ENCODE measurements around the gene NFATC3. TPM values are rescaled to one million over a fixed set of nuclear protein-coding genes. Genes with fewer than 3 reads are reported as not detected.

Gene NFATC3
- total RNA-seq, 1 donor from 2014 or later = 29.2 TPM

- no peaks in the 10 kb centered on the region for H3K27me3 ChIP-seq (ENCODE audit: control insufficient read depth in 3 of 3, insufficient read depth in 3 of 3, low read length in 3 of 3)
- peak overlapping the region; percentile 61 to 91 (median 89) for H3K9ac ChIP-seq (ENCODE audit: low read depth in 1 of 3, low read length in 3 of 3)
- H3K4me1 ChIP-seq (ENCODE audit: control insufficient read depth in 3 of 3, insufficient read depth in 3 of 3, low read length in 3 of 3) = peaks cover 61 to 79% (median 74%) of the 10 kb centered on the region in 3 donors
- peaks cover 5 to 20% (median 16%) of the 10 kb centered on the region in 3 donors for H3K36me3 ChIP-seq (ENCODE audit: control insufficient read depth in 3 of 3, insufficient read depth in 3 of 3, low read length in 3 of 3)
- H3K4me3 ChIP-seq (ENCODE audit: low read length in 3 of 3) = peak overlapping the region; percentile 95 to 99 (median 99)
- peak overlapping the region; percentile 100 for H3K27ac ChIP-seq (ENCODE audit: low read depth, low read length)
- H3K9me3 ChIP-seq (ENCODE audit: control insufficient read depth in 3 of 3, low read length in 3 of 3) = no peaks in the 10 kb centered on the region
Observed at GRCh38 chr16:68247932-68248331, 162.8 kb downstream of the NFATC3 start.

- Histone ChIP-seq H3K4me1 (ENCODE audit: control insufficient read depth in 3 of 3, insufficient read depth in 3 of 3, low read length in 3 of 3) (peaks cover 63 to 84% (median 82%) of the 10 kb centered on the region in 3 donors), H3K9me3 (ENCODE audit: control insufficient read depth in 3 of 3, low read length in 3 of 3) (no peaks in the 10 kb centered on the region), H3K27me3 (ENCODE audit: control insufficient read depth in 3 of 3, insufficient read depth in 3 of 3, low read length in 3 of 3) (no peaks in the 10 kb centered on the region), H3K36me3 (ENCODE audit: control insufficient read depth in 3 of 3, insufficient read depth in 3 of 3, low read length in 3 of 3) (peaks cover 16 to 28% (median 22%) of the 10 kb centered on the region in 3 donors), H3K9ac (ENCODE audit: low read depth in 1 of 3, low read length in 3 of 3) (peak overlapping the region; percentile 27 to 71 (median 57)), H3K27ac (ENCODE audit: low read depth, low read length) (peak overlapping the region; percentile 100), H3K4me3 (ENCODE audit: low read length in 3 of 3) (peak overlapping the region in 1 of 3 donors; percentile 22)
Observed at GRCh38 chr16:68249371-68249770, 164.2 kb downstream of the NFATC3 start.

GRCh38 chr16:68250951-68251350 lies 165.8 kb downstream of the NFATC3 start:
- Histone ChIP-seq H3K9ac (ENCODE audit: low read depth in 1 of 3, low read length in 3 of 3) (peak overlapping the region in 2 of 3 donors; percentile 86 to 87), H3K9me3 (ENCODE audit: control insufficient read depth in 3 of 3, low read length in 3 of 3) (no peaks in the 10 kb centered on the region), H3K4me3 (ENCODE audit: low read length in 3 of 3) (no peak overlapping the region), H3K27me3 (ENCODE audit: control insufficient read depth in 3 of 3, insufficient read depth in 3 of 3, low read length in 3 of 3) (no peaks in the 10 kb centered on the region), H3K27ac (ENCODE audit: low read depth, low read length) (peak overlapping the region; percentile 100), H3K36me3 (ENCODE audit: control insufficient read depth in 3 of 3, insufficient read depth in 3 of 3, low read length in 3 of 3) (peaks cover 32 to 43% (median 36%) of the 10 kb centered on the region in 3 donors), H3K4me1 (ENCODE audit: control insufficient read depth in 3 of 3, insufficient read depth in 3 of 3, low read length in 3 of 3) (peaks cover 55 to 90% (median 80%) of the 10 kb centered on the region in 3 donors)

- H3K4me1 ChIP-seq (ENCODE audit: control insufficient read depth in 3 of 3, insufficient read depth in 3 of 3, low read length in 3 of 3) = peaks cover 46 to 86% (median 71%) of the 10 kb centered on the region in 3 donors
- H3K4me3 ChIP-seq (ENCODE audit: low read length in 3 of 3) = peak overlapping the region in 2 of 3 donors; percentile 5 to 41
- H3K9ac ChIP-seq (ENCODE audit: low read depth in 1 of 3, low read length in 3 of 3) = peak overlapping the region; percentile 63 to 87 (median 86)
- H3K27me3 ChIP-seq (ENCODE audit: control insufficient read depth in 3 of 3, insufficient read depth in 3 of 3, low read length in 3 of 3) = no peaks in the 10 kb centered on the region
- H3K9me3 ChIP-seq (ENCODE audit: control insufficient read depth in 3 of 3, low read length in 3 of 3) = no peaks in the 10 kb centered on the region
- peak overlapping the region; percentile 100 for H3K27ac ChIP-seq (ENCODE audit: low read depth, low read length)
- H3K36me3 ChIP-seq (ENCODE audit: control insufficient read depth in 3 of 3, insufficient read depth in 3 of 3, low read length in 3 of 3) = peaks cover 35 to 46% (median 43%) of the 10 kb centered on the region in 3 donors
Observed at GRCh38 chr16:68251832-68252231, 166.7 kb downstream of the NFATC3 start.

GRCh38 chr16:68252383-68252782 lies 167.2 kb downstream of the NFATC3 start:
- peaks cover 35 to 46% (median 44%) of the 10 kb centered on the region in 3 donors for H3K36me3 ChIP-seq (ENCODE audit: control insufficient read depth in 3 of 3, insufficient read depth in 3 of 3, low read length in 3 of 3)
- peak overlapping the region; percentile 100 for H3K27ac ChIP-seq (ENCODE audit: low read depth, low read length)
- H3K4me3 ChIP-seq (ENCODE audit: low read length in 3 of 3) = peak overlapping the region in 2 of 3 donors; percentile 5 to 41
- peak overlapping the region; percentile 63 to 87 (median 86) for H3K9ac ChIP-seq (ENCODE audit: low read depth in 1 of 3, low read length in 3 of 3)
- H3K27me3 ChIP-seq (ENCODE audit: control insufficient read depth in 3 of 3, insufficient read depth in 3 of 3, low read length in 3 of 3) = no peaks in the 10 kb centered on the region
- peaks cover 42 to 86% (median 71%) of the 10 kb centered on the region in 3 donors for H3K4me1 ChIP-seq (ENCODE audit: control insufficient read depth in 3 of 3, insufficient read depth in 3 of 3, low read length in 3 of 3)
- no peaks in the 10 kb centered on the region for H3K9me3 ChIP-seq (ENCODE audit: control insufficient read depth in 3 of 3, low read length in 3 of 3)

- H3K27me3 ChIP-seq (ENCODE audit: control insufficient read depth in 3 of 3, insufficient read depth in 3 of 3, low read length in 3 of 3) = no peaks in the 10 kb centered on the region
- H3K9ac ChIP-seq (ENCODE audit: low read depth in 1 of 3, low read length in 3 of 3) = peak overlapping the region in 1 of 3 donors; percentile 62
- no peak overlapping the region for H3K4me3 ChIP-seq (ENCODE audit: low read length in 3 of 3)
- peaks cover 35 to 48% (median 47%) of the 10 kb centered on the region in 3 donors for H3K36me3 ChIP-seq (ENCODE audit: control insufficient read depth in 3 of 3, insufficient read depth in 3 of 3, low read length in 3 of 3)
- peak overlapping the region; percentile 100 for H3K27ac ChIP-seq (ENCODE audit: low read depth, low read length)
- H3K4me1 ChIP-seq (ENCODE audit: control insufficient read depth in 3 of 3, insufficient read depth in 3 of 3, low read length in 3 of 3) = peaks cover 42 to 86% (median 71%) of the 10 kb centered on the region in 3 donors
- H3K9me3 ChIP-seq (ENCODE audit: control insufficient read depth in 3 of 3, low read length in 3 of 3) = no peaks in the 10 kb centered on the region
Observed at GRCh38 chr16:68253721-68254120, 168.6 kb downstream of the NFATC3 start.

GRCh38 chr16:68255712-68256111 lies 170.5 kb downstream of the NFATC3 start:
- Histone ChIP-seq H3K27ac (ENCODE audit: low read depth, low read length) (peak overlapping the region; percentile 90), H3K27me3 (ENCODE audit: control insufficient read depth in 3 of 3, insufficient read depth in 3 of 3, low read length in 3 of 3) (no peaks in the 10 kb centered on the region), H3K9ac (ENCODE audit: low read depth in 1 of 3, low read length in 3 of 3) (peak overlapping the region in 1 of 3 donors; percentile 10), H3K4me1 (ENCODE audit: control insufficient read depth in 3 of 3, insufficient read depth in 3 of 3, low read length in 3 of 3) (peaks cover 48 to 90% (median 78%) of the 10 kb centered on the region in 3 donors), H3K4me3 (ENCODE audit: low read length in 3 of 3) (no peak overlapping the region), H3K36me3 (ENCODE audit: control insufficient read depth in 3 of 3, insufficient read depth in 3 of 3, low read length in 3 of 3) (peaks cover 53 to 56% (median 53%) of the 10 kb centered on the region in 3 donors), H3K9me3 (ENCODE audit: control insufficient read depth in 3 of 3, low read length in 3 of 3) (no peaks in the 10 kb centered on the region)

GRCh38 chr16:68257251-68257905 lies 172.2 kb downstream of the NFATC3 start:
- no peaks in the 10 kb centered on the region for H3K27me3 ChIP-seq (ENCODE audit: control insufficient read depth in 3 of 3, insufficient read depth in 3 of 3, low read length in 3 of 3)
- no peaks in the 10 kb centered on the region for H3K9me3 ChIP-seq (ENCODE audit: control insufficient read depth in 3 of 3, low read length in 3 of 3)
- H3K9ac ChIP-seq (ENCODE audit: low read depth in 1 of 3, low read length in 3 of 3) = peak overlapping the region; percentile 27 to 81 (median 74)
- peak overlapping the region in 1 of 3 donors; percentile 13 for H3K4me3 ChIP-seq (ENCODE audit: low read length in 3 of 3)
- H3K27ac ChIP-seq (ENCODE audit: low read depth, low read length) = peak overlapping the region; percentile 90
- H3K4me1 ChIP-seq (ENCODE audit: control insufficient read depth in 3 of 3, insufficient read depth in 3 of 3, low read length in 3 of 3) = peaks cover 50 to 92% (median 74%) of the 10 kb centered on the region in 3 donors
- H3K36me3 ChIP-seq (ENCODE audit: control insufficient read depth in 3 of 3, insufficient read depth in 3 of 3, low read length in 3 of 3) = peaks cover 54 to 55% (median 55%) of the 10 kb centered on the region in 3 donors

GRCh38 chr16:68257906-68258800 lies 173.0 kb downstream of the NFATC3 start:
- H3K4me1 ChIP-seq (ENCODE audit: control insufficient read depth in 3 of 3, insufficient read depth in 3 of 3, low read length in 3 of 3) = peaks cover 43 to 86% (median 68%) of the 10 kb centered on the region in 3 donors
- H3K4me3 ChIP-seq (ENCODE audit: low read length in 3 of 3) = peak overlapping the region in 1 of 3 donors; percentile 22
- no peaks in the 10 kb centered on the region for H3K27me3 ChIP-seq (ENCODE audit: control insufficient read depth in 3 of 3, insufficient read depth in 3 of 3, low read length in 3 of 3)
- H3K9me3 ChIP-seq (ENCODE audit: control insufficient read depth in 3 of 3, low read length in 3 of 3) = no peaks in the 10 kb centered on the region
- peak overlapping the region; percentile 27 to 81 (median 74) for H3K9ac ChIP-seq (ENCODE audit: low read depth in 1 of 3, low read length in 3 of 3)
- H3K36me3 ChIP-seq (ENCODE audit: control insufficient read depth in 3 of 3, insufficient read depth in 3 of 3, low read length in 3 of 3) = peaks cover 50 to 54% (median 50%) of the 10 kb centered on the region in 3 donors
- peak overlapping the region; percentile 90 for H3K27ac ChIP-seq (ENCODE audit: low read depth, low read length)
